IPS-NIHi11 (cell line): ENCODE results near the gene PTPRN.
A peak's percentile ranks its signal among the peaks of the same experiment; 100 is the strongest.
"Not testable (repeated sequence)": the region's sequence is repeated elsewhere in the genome, so short reads cannot be mapped to it uniquely, and the experiment has no call there.

Experiments used
- DNase-seq: peaks from one replicate; pipeline ENCODE4 v3.0.0; 2012; ENCODE audit warnings: mixed read lengths, low spot score

PTPRN gene

DNA sequence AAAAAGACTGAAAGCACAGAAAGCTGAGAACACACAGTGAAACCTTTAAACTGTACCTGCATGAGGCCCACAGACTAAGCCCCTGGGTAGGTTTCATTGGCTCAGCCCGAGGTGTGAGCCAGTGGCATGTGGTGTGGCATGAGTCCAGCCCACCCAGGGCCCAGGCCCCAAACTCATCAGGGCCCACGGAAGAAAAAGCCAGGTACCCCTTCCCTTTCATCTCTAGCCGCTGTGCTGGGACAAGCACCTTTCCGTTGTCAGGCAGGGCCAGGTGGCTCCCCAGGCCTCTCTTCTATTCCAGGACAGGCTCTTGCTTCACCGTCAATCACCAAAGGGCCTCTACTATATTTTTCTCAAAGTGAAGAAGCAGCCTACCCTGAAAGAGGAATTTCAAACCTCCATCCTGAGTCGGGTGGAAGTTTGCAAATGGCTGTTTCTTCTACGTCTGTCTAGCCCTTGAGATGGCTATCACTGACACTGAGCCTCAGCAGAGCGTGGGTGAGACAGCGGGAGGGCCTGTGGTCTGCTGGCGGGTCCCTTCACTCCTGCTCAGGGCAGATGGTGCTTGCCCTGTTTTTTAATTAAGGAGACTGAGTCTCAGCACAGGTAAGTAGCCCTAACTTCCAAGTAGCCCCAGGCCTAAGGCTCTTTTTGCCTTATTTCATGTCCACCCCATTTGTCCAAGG is 21.5 kb downstream of the PTPRN start:
- DNase-seq, result no peak

- not testable (repeated sequence) for DNase-seq
Observed at GRCh38 chr2:219287116-219287440, 22.1 kb downstream of the PTPRN start.

DNA sequence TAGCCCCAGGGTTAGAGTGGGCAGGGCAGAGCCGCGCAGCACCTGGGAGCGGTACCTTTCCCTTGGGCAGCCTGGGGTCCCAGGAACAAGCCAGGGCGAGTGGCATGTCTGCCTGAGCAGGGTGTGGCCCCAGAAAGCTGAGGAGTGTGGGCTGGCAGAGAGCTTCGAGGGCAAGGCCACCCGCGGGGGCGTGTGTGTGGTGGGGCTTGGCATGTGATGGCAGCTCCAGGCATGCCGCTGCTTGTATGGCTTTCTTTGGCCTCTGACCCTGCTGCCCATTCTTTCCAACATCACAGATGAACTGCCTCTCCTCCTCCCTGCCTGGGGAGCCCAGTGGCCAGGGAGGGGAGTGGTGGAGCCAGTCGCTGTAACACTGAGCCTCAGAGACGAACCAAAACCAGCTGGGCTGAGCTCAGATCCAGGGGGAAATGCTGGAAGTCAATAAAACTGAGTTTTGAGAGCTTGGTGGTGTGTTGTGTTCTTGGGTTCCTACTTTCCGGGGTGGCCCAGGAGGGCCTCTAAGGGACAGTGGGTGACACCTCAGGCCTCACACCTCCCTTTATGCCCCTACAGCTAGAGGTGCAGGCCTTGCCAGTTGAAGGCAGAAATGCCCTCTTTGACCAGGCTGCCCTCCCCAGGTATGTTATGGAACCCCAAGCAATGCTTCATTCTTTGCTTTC is 22.6 kb downstream of the PTPRN start:
- no peak for DNase-seq

GRCh38 chr2:219285894-219286425 is 23.2 kb downstream of the PTPRN start:
- peak; percentile 83 for DNase-seq

GRCh38 chr2:219285373-219285735 is 23.8 kb downstream of the PTPRN start:
- DNase-seq, result no peak

DNA sequence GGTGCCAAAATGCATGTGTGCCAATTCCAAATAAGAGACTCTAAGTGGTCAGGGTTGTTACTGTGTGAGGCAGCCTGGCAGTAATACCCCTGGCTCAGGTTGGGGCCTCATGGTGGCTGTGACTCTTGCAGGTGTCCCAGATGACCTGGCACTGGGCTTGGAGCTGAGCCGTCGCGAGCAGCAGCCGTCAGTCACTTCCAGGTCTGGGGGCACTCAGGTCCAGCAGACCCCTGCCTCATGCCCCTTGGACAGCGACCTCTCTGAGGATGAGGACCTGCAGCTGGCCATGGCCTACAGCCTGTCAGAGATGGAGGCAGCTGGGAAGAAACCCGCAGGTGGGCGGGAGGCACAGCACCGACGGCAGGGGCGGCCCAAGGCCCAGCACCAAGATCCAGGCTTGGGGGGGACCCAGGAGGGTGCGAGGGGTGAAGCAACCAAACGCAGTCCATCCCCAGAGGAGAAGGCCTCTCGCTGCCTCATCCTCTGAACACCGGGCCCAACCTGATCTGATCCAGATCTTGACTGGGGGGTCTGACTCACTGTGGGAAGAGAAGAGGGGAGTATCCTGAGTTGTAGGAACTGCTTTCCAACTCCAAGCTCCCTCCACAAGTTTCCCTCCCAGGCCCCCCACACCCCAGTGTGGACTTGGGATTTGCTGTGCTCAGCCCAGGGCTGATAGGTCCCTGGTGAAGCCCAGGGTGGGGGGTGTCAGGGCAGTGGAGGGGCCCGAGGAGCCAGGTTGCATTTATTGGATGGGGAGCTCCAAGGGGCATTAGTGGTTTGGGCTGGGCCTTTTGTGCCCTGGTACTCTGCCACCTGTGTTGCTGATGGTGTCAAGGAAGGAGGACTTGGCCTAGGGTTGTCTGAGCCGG is 24.5 kb downstream of the PTPRN start:
- no peak for DNase-seq

DNA sequence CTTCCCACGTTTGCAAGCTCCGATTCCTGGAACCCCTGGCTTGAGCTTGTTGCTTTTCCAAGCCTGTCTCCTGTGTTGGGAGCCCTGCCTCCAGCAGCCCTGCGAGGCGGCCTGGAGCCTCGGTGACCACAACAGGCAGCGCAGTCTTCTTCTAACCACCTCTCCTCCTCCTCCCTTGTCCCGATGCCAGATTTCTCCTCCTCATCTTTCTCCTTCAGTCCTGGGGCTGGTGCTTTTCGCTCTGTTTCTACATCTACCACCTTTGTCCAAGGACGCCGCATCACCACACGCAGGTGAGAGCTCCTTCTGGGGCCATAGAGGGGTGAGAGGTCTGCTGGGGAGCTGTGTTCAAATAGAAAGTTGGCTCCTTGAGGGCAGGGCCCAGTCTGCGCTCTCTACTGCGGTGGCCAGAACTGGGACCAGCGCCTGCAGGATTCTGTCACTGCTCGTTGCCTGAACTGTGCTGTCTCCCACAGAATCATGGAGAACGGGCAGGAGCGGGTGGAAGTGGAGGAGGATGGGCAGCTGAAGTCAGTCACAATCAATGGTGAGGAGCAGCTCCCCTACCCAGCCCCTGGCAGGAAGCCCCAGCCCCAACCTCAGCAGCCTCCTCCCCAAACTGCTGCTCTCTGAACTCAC is 26.1 kb downstream of the PTPRN start:
- no peak for DNase-seq

DNA sequence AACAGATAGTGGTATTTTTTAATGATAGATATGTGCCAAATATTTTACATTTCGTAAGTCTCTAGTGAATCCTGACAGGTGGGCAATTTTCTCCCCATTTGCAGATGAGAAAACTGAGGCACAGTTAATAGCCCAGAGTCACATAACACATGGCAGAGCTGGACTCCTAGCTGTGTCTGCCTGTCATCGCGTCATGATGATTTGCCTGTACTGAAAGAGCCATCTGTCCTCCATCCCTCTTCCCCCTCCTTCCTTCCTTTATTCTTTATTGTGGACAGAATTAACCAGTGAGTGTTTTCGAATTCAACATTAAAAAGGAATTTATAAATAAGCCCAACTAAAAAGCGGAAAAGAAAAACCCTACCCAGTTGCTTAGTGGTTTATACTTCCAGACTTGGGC is 26.8 kb downstream of the PTPRN start:
- no peak for DNase-seq

DNA sequence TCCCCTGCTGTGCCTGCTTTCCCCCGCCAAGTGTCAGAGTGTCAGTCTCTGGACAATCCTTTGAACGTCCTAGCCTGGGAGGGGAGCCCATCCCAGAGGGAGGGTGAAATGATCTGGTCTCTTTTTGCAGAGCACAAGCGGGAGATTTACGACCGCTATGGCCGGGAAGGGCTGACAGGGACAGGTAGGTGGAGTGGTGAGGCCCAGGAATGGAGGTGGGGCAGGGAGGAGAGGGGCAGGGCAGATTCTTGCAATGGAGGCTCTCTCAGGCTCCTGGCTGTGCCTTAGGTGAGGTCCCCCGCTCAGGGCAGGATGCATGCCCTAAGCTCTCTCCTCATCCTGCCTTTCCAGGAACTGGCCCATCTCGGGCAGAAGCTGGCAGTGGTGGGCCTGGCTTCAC is 27.6 kb downstream of the PTPRN start:
- DNase-seq, result no peak

DNA sequence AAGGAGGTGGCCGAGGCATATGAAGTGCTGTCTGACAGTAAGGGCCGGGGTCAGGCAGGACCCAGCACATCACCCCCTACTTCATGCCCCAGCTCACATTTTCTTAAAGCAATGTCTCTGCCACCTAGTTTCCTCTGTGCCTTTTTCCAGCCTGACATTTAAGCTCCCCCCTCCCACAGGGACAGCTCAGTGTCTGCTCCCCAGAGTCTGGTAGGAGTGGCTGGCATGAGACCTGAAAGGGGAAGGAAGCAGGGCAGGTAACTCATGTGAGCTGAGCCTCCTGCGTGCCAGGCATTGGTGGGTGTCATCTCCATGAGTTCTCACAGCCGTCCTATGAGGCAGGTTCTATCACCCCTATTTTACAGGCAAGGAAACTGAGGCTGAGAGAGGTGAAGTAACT is 28.6 kb downstream of the PTPRN start:
- no peak for DNase-seq

DNA sequence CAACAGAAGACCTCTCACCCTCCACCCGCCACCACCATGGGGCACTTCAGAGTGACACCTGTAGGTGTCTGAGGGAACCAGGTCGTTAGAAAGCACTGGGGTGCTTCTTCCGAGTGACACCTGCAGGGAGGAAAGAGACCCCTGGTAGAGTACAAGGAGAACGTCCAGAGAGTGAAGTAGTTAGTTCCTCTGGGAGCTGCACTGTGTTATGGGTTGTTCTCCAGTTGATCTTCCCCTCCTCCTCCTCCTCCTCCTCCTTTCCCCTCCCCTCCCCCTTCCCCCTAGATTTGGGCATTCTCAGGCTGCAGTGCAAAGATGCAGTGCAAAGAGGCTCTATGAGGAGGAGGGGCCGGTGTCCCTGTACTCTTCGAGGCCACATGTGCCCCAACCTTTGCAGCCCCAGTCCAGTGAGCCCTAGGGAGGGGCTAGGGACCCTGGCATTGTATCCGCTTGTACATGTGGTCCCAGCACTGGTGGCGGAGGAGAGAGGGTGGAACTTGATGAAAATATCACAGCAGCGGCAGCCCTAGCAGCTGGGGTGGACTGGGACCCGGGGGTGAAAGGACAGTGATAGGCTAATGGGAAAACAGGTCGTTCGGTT is 29.2 kb downstream of the PTPRN start:
- no peak for DNase-seq

- DNase-seq, result peak; percentile 99
Observed at GRCh38 chr2:219279151-219279915, 29.9 kb downstream of the PTPRN start, which contains the start of gene DNAJB2. Gene DNAJB2 (plus strand): TSS chr2:219279366. CDS start chr2:219279834, 468 bp downstream.

- DNase-seq, result no peak
Observed at GRCh38 chr2:219278655-219279150, 30.5 kb downstream of the PTPRN start.

- DNase-seq, result peak; percentile 83
Observed at GRCh38 chr2:219277703-219278654, 31.2 kb downstream of the PTPRN start.

GRCh38 chr2:219274361-219274921 is 34.8 kb downstream of the PTPRN start:
- peak; percentile 73 for DNase-seq

DNA sequence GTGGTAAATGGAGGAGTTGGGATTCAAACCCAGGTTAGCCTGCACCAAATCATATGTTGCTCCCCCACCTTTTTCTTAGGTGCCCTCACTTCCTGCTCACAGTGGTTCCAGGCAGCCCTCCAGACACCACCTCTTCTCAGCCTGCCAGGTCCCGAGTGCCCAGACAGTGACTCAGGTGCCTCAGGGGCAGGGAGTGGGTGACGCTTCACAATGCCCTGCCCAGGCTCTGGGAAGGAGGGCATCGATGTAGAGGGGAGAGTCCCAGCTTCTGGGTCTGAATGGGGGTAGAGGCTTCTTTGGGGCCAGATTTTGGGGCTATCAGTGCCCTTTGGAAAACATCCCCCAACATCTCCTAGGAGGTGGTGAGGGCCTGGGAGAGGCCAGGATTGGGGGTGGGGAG is 35.3 kb downstream of the PTPRN start:
- DNase-seq, result no peak

- no peak for DNase-seq
Observed at GRCh38 chr2:219272995-219273394, 36.2 kb downstream of the PTPRN start.

DNA sequence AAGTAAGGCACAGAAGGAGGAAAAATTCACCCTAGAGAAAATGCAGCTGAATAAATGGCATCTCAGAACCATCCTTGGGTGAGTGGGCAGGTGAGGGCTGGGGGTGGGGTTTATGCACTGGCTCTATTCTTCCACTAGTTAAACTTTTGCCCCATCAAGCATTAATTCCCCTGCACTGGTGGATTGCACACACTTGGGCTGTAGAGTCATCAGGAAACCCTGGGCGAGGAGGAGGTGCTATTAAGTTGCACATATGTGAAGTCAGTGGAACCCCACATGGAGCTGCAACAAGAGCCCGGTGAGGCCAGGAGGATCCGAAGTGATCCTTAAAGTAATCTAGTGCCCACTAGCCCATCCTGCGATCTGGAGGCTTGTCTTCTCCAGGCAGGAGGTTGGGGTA is 36.8 kb downstream of the PTPRN start:
- DNase-seq, result no peak

- no peak for DNase-seq
Observed at GRCh38 chr2:219271021-219271420, 38.2 kb downstream of the PTPRN start.

DNA sequence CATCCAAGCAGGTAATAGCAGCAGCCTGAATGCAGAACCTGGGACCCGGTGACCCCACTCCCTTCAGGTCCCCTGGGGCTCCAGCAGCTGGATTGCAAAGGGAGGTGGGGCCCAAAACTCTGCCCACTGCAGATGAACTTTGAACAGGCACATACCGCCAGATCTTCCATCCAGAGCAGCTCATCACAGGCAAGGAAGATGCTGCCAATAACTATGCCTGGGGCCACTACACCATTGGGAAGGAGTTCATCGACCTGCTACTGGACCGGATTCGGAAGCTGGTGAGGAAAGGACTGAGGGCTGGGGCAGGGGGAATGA is 39.2 kb downstream of the PTPRN start:
- no peak for DNase-seq
